HL-60 (cell line): ENCODE measurements around the gene TMBIM6.

Experiments
- GABPA ChIP-seq: IDR thresholded peaks from 2 replicates; pipeline ENCODE4 v1.6.1; 2012; ENCODE audit warnings: low read depth
- POLR2AphosphoS5 ChIP-seq: IDR thresholded peaks from 2 replicates; pipeline ENCODE4 v1.6.1; 2012; ENCODE audit warnings: low read depth
- REST ChIP-seq: IDR thresholded peaks from 2 replicates; pipeline ENCODE4 v1.6.1; 2012; ENCODE audit warnings: low read depth; ENCODE audit not compliant: insufficient replicate concordance
- SPI1 ChIP-seq: IDR thresholded peaks from 2 replicates; pipeline ENCODE4 v1.6.1; 2012; ENCODE audit warnings: low read depth, mild to moderate bottlenecking, borderline replicate concordance
- TF ChIP-seq, protein P1 (sequence below): IDR thresholded peaks from one replicate; pipeline ENCODE4 v1.5.1; 2011; ENCODE audit warnings: low read length, control low read depth, inconsistent platforms; ENCODE audit not compliant: insufficient read depth

GRCh38 chr12:49750996-49751393, 9.6 kb downstream of the TMBIM6 start:
- TF ChIP-seq POLR2AphosphoS5 (no peak), GABPA (no peak), REST (no peak), SPI1 (no peak)
- TF ChIP-seq, protein P1, sequence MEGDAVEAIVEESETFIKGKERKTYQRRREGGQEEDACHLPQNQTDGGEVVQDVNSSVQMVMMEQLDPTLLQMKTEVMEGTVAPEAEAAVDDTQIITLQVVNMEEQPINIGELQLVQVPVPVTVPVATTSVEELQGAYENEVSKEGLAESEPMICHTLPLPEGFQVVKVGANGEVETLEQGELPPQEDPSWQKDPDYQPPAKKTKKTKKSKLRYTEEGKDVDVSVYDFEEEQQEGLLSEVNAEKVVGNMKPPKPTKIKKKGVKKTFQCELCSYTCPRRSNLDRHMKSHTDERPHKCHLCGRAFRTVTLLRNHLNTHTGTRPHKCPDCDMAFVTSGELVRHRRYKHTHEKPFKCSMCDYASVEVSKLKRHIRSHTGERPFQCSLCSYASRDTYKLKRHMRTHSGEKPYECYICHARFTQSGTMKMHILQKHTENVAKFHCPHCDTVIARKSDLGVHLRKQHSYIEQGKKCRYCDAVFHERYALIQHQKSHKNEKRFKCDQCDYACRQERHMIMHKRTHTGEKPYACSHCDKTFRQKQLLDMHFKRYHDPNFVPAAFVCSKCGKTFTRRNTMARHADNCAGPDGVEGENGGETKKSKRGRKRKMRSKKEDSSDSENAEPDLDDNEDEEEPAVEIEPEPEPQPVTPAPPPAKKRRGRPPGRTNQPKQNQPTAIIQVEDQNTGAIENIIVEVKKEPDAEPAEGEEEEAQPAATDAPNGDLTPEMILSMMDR, result no peak
